GM23338 (cell line): ENCODE results near the gene MS4A15.

Source experiments
- POLR2AphosphoS5 ChIP-seq: IDR thresholded peaks from 2 replicates; pipeline ENCODE4 v1.6.1; 2016; ENCODE audit warnings: antibody characterized with exemption, low read depth
- TF ChIP-seq, protein P1 (sequence below), 2 experiments: fragments of 200-600 bp in 1 of 2; sonication (generic) in 1 of 2; conservative IDR thresholded peaks; 2 replicates each; pipeline versions ENCODE4 v1.5.1 to v1.6.1; 2016 to 2017; ENCODE audit warnings: antibody characterized with exemption in 2 of 2, low read depth in 2 of 2, mild to moderate bottlenecking in 2 of 2, moderate library complexity in 1 of 2

DNA sequence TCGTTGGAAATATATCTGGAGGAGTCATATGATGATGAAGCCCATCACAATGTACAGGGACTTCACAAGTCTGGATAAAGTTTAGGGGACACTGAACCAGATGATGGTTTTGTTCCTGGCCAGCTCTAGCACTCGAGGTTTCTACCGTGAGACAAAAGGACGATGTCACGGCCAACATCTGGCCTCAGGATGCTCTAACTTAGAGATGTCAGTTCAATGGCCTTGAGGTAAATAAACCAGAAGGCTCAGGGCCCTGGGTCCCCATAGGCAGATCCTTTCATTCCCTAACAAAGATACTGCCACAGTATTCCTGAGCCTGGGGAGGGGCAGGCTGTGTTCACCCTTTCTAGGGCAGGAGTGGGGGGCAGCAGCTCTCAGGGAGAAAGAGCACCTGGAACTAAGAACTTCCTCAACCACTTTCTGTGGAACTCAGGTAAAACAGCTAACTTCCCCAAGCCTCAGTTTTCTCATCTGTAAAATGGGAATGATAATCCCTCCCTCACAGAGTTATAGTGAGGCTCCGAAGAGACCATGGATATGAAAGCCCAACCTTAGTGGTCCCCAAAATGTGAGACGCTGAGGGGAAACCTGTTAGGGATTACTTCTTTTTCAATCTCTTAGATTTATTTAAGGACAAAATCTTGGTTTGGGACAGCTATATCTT is 46.7 kb downstream of the MS4A15 start:
- TF ChIP-seq, protein P1, sequence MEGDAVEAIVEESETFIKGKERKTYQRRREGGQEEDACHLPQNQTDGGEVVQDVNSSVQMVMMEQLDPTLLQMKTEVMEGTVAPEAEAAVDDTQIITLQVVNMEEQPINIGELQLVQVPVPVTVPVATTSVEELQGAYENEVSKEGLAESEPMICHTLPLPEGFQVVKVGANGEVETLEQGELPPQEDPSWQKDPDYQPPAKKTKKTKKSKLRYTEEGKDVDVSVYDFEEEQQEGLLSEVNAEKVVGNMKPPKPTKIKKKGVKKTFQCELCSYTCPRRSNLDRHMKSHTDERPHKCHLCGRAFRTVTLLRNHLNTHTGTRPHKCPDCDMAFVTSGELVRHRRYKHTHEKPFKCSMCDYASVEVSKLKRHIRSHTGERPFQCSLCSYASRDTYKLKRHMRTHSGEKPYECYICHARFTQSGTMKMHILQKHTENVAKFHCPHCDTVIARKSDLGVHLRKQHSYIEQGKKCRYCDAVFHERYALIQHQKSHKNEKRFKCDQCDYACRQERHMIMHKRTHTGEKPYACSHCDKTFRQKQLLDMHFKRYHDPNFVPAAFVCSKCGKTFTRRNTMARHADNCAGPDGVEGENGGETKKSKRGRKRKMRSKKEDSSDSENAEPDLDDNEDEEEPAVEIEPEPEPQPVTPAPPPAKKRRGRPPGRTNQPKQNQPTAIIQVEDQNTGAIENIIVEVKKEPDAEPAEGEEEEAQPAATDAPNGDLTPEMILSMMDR (conservative IDR thresholded peaks at IDR 0.05; ENCODE audit: low read depth in 2 of 2) = no peak
- TF ChIP-seq POLR2AphosphoS5 = no peak
